HG03457 (cell line): ENCODE data around the gene MESD.

ENCODE experiments used
- ATAC-seq: cut with Tn5 transposase; IDR thresholded peaks from one replicate; pipeline ENCODE4 v1.9.1; 2021; ENCODE audit warnings: moderate number of reproducible peaks; ENCODE audit not compliant: unreplicated experiment

MESD gene

GRCh38 chr15:80912673-80913072, 76.9 kb downstream of the MESD start:
- ATAC-seq: no peak

GRCh38 chr15:80911821-80912220, 77.8 kb downstream of the MESD start:
- no peak for ATAC-seq

- ATAC-seq: no peak
Measured at GRCh38 chr15:80906159-80906766, 83.4 kb downstream of the MESD start.

GRCh38 chr15:80904998-80905397, 84.6 kb downstream of the MESD start:
- ATAC-seq: no peak

- no peak for ATAC-seq
Measured at GRCh38 chr15:80902298-80902801, 87.3 kb downstream of the MESD start.

GRCh38 chr15:80898040-80898439, 91.6 kb downstream of the MESD start:
- ATAC-seq: no peak
